GM12878 (cell line): ENCODE data around the gene TIMP4.

Experiments
- BRCA1 ChIP-seq: IDR thresholded peaks from 2 replicates; pipeline ENCODE4 v1.6.1; 2011; ENCODE audit warnings: low read depth, low read length, improper control_type of control experiment
- CHD4 ChIP-seq: fragments of 200-600 bp; sonication (generic); IDR thresholded peaks from 2 replicates; pipeline ENCODE4 v1.6.1; 2016; ENCODE audit warnings: mild to moderate bottlenecking
- EZH2 ChIP-seq: IDR thresholded peaks from 2 replicates; pipeline ENCODE4 v1.6.1; 2012; ENCODE audit warnings: low read depth, mild to moderate bottlenecking, control low read depth, inconsistent platforms, low read length, borderline replicate concordance; ENCODE audit not compliant: control insufficient read depth
- MYC ChIP-seq: IDR thresholded peaks from 2 replicates; pipeline ENCODE4 v1.6.1; 2011; ENCODE audit warnings: mild to moderate bottlenecking, low read length, moderate library complexity, inconsistent platforms; ENCODE audit not compliant: insufficient read depth, insufficient replicate concordance, insufficient read length, severe bottlenecking
- POLR2A ChIP-seq: IDR thresholded peaks from 2 replicates; pipeline ENCODE4 v1.6.1; 2011; ENCODE audit warnings: low read depth, mild to moderate bottlenecking, low read length
- POLR2AphosphoS5 ChIP-seq: IDR thresholded peaks from 2 replicates; pipeline ENCODE4 v1.6.1; 2011; ENCODE audit warnings: mild to moderate bottlenecking, low read length, inconsistent platforms
- RFX5 ChIP-seq: IDR thresholded peaks from 2 replicates; pipeline ENCODE4 v1.6.1; 2011; ENCODE audit warnings: low read depth, low read length, improper control_type of control experiment
- STAT1 ChIP-seq: fragments of 450-650 bp; conservative IDR thresholded peaks from 2 replicates; pipeline ENCODE4 v1.6.1; 2014; ENCODE audit warnings: antibody characterized with exemption, mild to moderate bottlenecking
- TAF1 ChIP-seq: IDR thresholded peaks from 2 replicates; pipeline ENCODE4 v1.6.1; 2011; ENCODE audit warnings: mild to moderate bottlenecking, low read depth, low read length, borderline replicate concordance
- TARDBP ChIP-seq: IDR thresholded peaks from 2 replicates; pipeline ENCODE4 v1.6.1; 2016; ENCODE audit warnings: borderline replicate concordance
- ZNF274 ChIP-seq: IDR thresholded peaks from one replicate; pipeline ENCODE4 v1.8.0; 2011; ENCODE audit not compliant: insufficient read length, insufficient read depth
- TF ChIP-seq, protein P1 (sequence below): fragments of 450-650 bp; conservative IDR thresholded peaks from 2 replicates; pipeline ENCODE4 v1.6.1; 2017; ENCODE audit warnings: mild to moderate bottlenecking, moderate library complexity
- TF ChIP-seq, protein P2 (sequence below), 3 experiments: IDR thresholded peaks in 2 of 3; conservative IDR thresholded peaks in 1 of 3; 2 replicates each; pipeline ENCODE4 v1.5.1; 2011; ENCODE audit warnings: low read depth in 3 of 3, low read length in 3 of 3, mild to moderate bottlenecking in 3 of 3, control low read depth in 2 of 3, moderate library complexity in 2 of 3, inconsistent platforms in 1 of 3, mixed read lengths in 1 of 3; ENCODE audit not compliant: control insufficient read depth in 2 of 3, insufficient read depth in 1 of 3; ENCODE audit errors: extremely low read depth in 1 of 3

DNA sequence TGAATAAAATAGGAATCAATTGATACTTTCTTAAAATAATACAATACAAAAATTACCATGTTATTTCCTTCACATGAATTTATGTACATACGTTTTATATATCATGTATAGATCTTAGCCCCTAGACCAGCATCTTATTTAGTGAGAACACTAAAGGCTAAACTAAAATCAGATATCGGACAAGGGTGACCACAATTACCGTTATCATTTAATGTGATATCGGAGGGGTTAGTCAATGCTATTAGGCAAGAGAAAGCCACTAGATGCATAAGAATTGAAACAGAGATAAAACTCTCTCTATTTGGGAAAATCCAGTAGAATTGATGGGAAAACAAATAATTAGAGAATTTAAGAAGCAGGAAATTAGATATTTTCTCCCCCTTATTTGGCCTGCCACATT lies 46.5 kb upstream of the TIMP4 start:
- TF ChIP-seq, protein P1, sequence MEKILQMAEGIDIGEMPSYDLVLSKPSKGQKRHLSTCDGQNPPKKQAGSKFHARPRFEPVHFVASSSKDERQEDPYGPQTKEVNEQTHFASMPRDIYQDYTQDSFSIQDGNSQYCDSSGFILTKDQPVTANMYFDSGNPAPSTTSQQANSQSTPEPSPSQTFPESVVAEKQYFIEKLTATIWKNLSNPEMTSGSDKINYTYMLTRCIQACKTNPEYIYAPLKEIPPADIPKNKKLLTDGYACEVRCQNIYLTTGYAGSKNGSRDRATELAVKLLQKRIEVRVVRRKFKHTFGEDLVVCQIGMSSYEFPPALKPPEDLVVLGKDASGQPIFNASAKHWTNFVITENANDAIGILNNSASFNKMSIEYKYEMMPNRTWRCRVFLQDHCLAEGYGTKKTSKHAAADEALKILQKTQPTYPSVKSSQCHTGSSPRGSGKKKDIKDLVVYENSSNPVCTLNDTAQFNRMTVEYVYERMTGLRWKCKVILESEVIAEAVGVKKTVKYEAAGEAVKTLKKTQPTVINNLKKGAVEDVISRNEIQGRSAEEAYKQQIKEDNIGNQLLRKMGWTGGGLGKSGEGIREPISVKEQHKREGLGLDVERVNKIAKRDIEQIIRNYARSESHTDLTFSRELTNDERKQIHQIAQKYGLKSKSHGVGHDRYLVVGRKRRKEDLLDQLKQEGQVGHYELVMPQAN, result no peak
- TF ChIP-seq STAT1, result no peak
- TF ChIP-seq RFX5, result no peak
- TF ChIP-seq EZH2, result no peak
- no peak for TF ChIP-seq CHD4
- no peak for TF ChIP-seq TAF1
- TF ChIP-seq ZNF274, result no peak
- TF ChIP-seq BRCA1, result no peak
- TF ChIP-seq TARDBP, result no peak
- TF ChIP-seq, protein P2, sequence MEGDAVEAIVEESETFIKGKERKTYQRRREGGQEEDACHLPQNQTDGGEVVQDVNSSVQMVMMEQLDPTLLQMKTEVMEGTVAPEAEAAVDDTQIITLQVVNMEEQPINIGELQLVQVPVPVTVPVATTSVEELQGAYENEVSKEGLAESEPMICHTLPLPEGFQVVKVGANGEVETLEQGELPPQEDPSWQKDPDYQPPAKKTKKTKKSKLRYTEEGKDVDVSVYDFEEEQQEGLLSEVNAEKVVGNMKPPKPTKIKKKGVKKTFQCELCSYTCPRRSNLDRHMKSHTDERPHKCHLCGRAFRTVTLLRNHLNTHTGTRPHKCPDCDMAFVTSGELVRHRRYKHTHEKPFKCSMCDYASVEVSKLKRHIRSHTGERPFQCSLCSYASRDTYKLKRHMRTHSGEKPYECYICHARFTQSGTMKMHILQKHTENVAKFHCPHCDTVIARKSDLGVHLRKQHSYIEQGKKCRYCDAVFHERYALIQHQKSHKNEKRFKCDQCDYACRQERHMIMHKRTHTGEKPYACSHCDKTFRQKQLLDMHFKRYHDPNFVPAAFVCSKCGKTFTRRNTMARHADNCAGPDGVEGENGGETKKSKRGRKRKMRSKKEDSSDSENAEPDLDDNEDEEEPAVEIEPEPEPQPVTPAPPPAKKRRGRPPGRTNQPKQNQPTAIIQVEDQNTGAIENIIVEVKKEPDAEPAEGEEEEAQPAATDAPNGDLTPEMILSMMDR (IDR thresholded peaks at IDR 0.05 in 2 of 3, conservative IDR thresholded peaks at IDR 0.05 in 1 of 3; ENCODE audit: control insufficient read depth in 2 of 3, extremely low read depth in 1 of 3, insufficient read depth in 1 of 3, low read depth in 3 of 3, low read length in 3 of 3), result no peak
- no peak for TF ChIP-seq POLR2AphosphoS5
- no peak for TF ChIP-seq POLR2A
- TF ChIP-seq MYC, result no peak
